ENCODE measurements around the gene CCDC157. TPM values are rescaled to one million over a fixed set of nuclear protein-coding genes. Genes with fewer than 3 reads are reported as not detected.

The CCDC157 gene
- total RNA-seq, 2 experiments from 2014 or later, result 3.3 to 3.4 TPM

DNA sequence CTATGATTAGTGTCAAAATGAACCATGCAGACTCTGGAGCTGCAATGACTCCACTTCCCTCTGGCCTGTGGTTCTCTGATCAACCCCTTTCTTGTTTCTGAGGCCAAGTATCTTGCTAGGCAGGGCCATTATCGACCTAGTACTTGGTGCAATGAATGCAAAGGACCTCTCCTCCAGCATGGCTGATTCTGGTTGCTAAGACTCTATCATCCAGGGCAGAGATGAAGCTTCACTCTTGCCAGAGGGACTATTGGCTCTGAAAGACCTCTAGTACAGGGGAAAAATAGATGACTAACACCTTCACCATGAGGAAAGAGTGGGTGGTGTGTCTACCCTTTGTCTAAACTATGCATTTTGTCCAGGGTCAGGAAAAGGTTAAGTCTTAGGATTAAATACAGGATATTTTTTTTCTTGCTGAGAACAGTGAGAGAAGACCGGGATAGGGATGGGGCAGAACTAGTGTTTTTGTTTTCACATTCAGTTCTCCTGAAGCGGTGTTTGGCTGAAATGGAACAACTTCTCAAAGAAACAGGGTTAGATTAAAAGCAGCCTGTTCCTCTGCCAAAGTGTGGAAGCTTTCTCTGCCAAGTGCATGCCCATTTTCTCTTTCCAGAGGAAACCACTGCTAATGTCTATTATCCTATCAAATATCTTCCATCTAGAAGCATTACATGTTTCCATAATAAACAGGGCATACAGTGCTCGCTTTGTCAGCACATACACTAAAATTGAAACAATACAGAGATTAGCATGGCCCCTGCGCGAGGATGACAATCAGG is 63.7 kb downstream of the CCDC157 start:
- no peak overlapping the region for H2AFZ ChIP-seq (ENCODE audit: low read length)
- H4K20me1 ChIP-seq (ENCODE audit: insufficient read depth, low read length), result no peaks in the 10 kb centered on the region
- peaks cover 26% of the 10 kb centered on the region for H3K4me1 ChIP-seq (ENCODE audit: insufficient read depth, low read length, poor library complexity, severe bottlenecking)
- H3K36me3 ChIP-seq (ENCODE audit: insufficient read depth, low read length), result peaks cover 41% of the 10 kb centered on the region
- no peak overlapping the region for H3K27ac ChIP-seq (ENCODE audit: low read depth, low read length, poor library complexity, severe bottlenecking)
- no peak for TF ChIP-seq EZH2phosphoT487 (IDR thresholded peaks at IDR 0.05; ENCODE audit: borderline replicate concordance, low read depth, low read length)
- TF ChIP-seq, protein P1, sequence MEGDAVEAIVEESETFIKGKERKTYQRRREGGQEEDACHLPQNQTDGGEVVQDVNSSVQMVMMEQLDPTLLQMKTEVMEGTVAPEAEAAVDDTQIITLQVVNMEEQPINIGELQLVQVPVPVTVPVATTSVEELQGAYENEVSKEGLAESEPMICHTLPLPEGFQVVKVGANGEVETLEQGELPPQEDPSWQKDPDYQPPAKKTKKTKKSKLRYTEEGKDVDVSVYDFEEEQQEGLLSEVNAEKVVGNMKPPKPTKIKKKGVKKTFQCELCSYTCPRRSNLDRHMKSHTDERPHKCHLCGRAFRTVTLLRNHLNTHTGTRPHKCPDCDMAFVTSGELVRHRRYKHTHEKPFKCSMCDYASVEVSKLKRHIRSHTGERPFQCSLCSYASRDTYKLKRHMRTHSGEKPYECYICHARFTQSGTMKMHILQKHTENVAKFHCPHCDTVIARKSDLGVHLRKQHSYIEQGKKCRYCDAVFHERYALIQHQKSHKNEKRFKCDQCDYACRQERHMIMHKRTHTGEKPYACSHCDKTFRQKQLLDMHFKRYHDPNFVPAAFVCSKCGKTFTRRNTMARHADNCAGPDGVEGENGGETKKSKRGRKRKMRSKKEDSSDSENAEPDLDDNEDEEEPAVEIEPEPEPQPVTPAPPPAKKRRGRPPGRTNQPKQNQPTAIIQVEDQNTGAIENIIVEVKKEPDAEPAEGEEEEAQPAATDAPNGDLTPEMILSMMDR (conservative IDR thresholded peaks at IDR 0.05; ENCODE audit: low read length), result no peak
- CTCF ChIA-PET (ENCODE audit: unreplicated experiment), result no interaction called here
- no peaks in the 10 kb centered on the region for H3K9me3 ChIP-seq (ENCODE audit: low read length)
- no peak overlapping the region for H3K4me2 ChIP-seq (ENCODE audit: low read length)
- POLR2A ChIA-PET, result no interaction called here
- intact Hi-C loops (cut with micrococcal nuclease; ENCODE audit: unreplicated experiment), result loop anchor here (5.0 to 10.0 kb wide), 3 partner anchors 653 to 1156 kb away; partner anchors contain the start of genes AP1B1, EWSR1, RHBDD3 and UQCR10
- no peak for DNase-seq (ENCODE audit: low spot score)
- no peak overlapping the region for H3K4me3 ChIP-seq (ENCODE audit: low read depth, low read length, poor library complexity, severe bottlenecking)
- no peaks in the 10 kb centered on the region for H3K9me2 ChIP-seq (ENCODE audit: insufficient read depth, low read length)
- H3K79me2 ChIP-seq (ENCODE audit: insufficient read depth, low read depth, low read length), result peaks cover 25% of the 10 kb centered on the region; the same call in 1 of the 2 replicates
- BruUV-seq (replicated peaks), result TSS peak; percentile 11

GRCh38 chr22:30421695-30422480 is 65.1 kb downstream of the CCDC157 start:
- H3K4me2 ChIP-seq (ENCODE audit: low read length), result peak overlapping the region; percentile 87
- CTCF ChIA-PET (ENCODE audit: unreplicated experiment), result no interaction called here
- BruUV-seq (replicated peaks), result no TSS peak
- intact Hi-C loops (cut with micrococcal nuclease; ENCODE audit: unreplicated experiment), result loop anchor here (5.0 to 10.0 kb wide), 3 partner anchors 655 to 1157 kb away; partner anchors contain the start of genes AP1B1, EWSR1, RHBDD3 and UQCR10
- no peaks in the 10 kb centered on the region for H3K9me2 ChIP-seq (ENCODE audit: insufficient read depth, low read length)
- no peaks in the 10 kb centered on the region for H4K20me1 ChIP-seq (ENCODE audit: insufficient read depth, low read length)
- DNase-seq (ENCODE audit: low spot score), result no peak
- H3K79me2 ChIP-seq (ENCODE audit: insufficient read depth, low read depth, low read length), result peaks cover 39% of the 10 kb centered on the region; the same call in 1 of the 2 replicates
- H2AFZ ChIP-seq (ENCODE audit: low read length), result no peak overlapping the region
- no peaks in the 10 kb centered on the region for H3K9me3 ChIP-seq (ENCODE audit: low read length)
- no peak overlapping the region for H3K27ac ChIP-seq (ENCODE audit: low read depth, low read length, poor library complexity, severe bottlenecking)
- peak overlapping the region; percentile 93 for H3K4me3 ChIP-seq (ENCODE audit: low read depth, low read length, poor library complexity, severe bottlenecking)
- peaks cover 37% of the 10 kb centered on the region for H3K36me3 ChIP-seq (ENCODE audit: insufficient read depth, low read length)
- POLR2A ChIA-PET, result interaction anchor here (0.6 to 5.5 kb wide), 5 partner anchors 9 to 301 kb away, joined by 3 to 48 read pairs (median 3); no protein-coding TSS in a partner anchor
- peaks cover 33% of the 10 kb centered on the region for H3K4me1 ChIP-seq (ENCODE audit: insufficient read depth, low read length, poor library complexity, severe bottlenecking)
- TF ChIP-seq, protein P1 (conservative IDR thresholded peaks at IDR 0.05; ENCODE audit: low read length), result no peak
- TF ChIP-seq EZH2phosphoT487 (IDR thresholded peaks at IDR 0.05; ENCODE audit: borderline replicate concordance, low read depth, low read length), result no peak

Measured in OCI-LY7 (cell line).